Left renal pelvis (tissue), 4 donors: Measurements from ENCODE around the gene POLR2E. TPM values are rescaled to one million over a fixed set of nuclear protein-coding genes. Genes with fewer than 3 reads are reported as not detected.
A peak's percentile ranks its signal among the peaks of the same experiment; 100 is the strongest.

ENCODE experiments used
- DNase-seq, 4 donors: peaks; one replicate each; pipeline ENCODE4 v3.0.0-alpha.2; 2013; ENCODE audit warnings: low read depth in 4 of 4, low spot score in 3 of 4
- polyA plus RNA-seq, 4 donors: library from polyadenylated mRNA; unstranded; fragments of 120-200 nt; gene quantifications; one replicate each; pipeline ENCODE4 v1.2.1, GENCODE V29; 2013; ENCODE audit not compliant: insufficient read length in 4 of 4

Gene POLR2E
- polyA plus RNA-seq, 4 donors, result 106 to 154 (median 145) TPM

DNA sequence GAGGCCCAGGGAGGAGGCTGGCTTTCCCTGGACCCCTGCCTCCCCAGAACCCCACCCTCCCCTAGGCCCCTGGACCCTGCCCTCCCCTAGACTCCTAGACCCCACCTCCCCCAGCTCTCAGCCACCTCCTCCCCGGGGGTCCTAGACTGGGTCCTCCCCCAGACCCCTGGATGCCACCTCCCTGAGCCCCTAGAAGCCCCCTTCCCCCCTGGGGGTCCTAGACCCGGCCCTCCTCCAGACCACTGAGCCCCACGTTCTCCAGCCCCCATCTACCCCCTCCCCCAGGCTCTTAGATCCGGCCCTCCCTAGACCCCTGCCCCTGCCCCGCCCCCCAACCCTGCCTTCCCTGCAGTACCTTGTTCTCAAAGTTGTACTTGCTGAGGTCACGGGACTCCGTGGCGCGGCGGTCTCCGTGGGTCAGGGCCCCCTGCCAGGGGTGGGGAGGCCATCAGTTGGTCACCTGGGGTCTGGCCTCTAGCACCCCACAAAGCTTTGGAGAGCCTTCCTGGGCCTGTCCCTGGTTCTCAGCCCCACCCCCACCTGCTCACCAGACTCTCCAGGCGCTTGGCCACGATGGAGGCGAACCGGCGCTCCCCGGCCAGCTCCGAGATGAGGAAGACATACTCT, 16.6 kb upstream of the POLR2E start:
- DNase-seq, result no peak

GRCh38 chr19:1110809-1111640, 15.8 kb upstream of the POLR2E start:
- no peak for DNase-seq

GRCh38 chr19:1109697-1110671, 14.8 kb upstream of the POLR2E start:
- no peak for DNase-seq

- no peak for DNase-seq
Measured at GRCh38 chr19:1109032-1109551, 13.9 kb upstream of the POLR2E start.

GRCh38 chr19:1108291-1109031, 13.3 kb upstream of the POLR2E start:
- no peak for DNase-seq

DNA sequence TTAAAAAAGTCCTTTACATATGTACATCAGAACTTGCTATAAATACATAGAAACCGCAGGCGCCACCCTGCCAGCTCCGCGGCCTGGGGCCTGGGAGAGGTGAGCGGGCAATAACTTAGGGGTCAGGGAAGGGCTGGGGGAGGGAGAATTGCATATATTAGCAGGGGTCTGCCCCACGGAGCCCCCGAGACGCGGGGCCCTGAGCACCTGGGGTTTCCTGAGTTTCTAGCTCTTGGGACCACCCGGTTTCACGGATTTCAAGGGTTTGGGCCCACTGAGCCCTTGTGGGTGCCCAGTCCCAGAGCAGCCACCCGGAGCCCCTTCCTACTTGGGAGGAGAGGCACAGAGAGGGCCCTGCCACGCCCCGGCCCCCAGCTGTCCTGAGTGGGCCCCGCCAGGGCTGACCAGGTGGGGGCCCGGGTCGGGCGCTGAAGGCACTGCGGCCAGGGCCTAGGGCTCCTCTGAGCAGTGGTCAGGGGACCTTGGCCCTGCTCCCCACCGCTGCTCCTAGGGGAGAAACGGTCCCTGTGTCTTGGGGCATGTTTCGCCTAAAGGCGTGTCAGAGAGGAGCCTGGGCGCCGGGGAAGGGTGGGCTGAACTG, 12.6 kb upstream of the POLR2E start:
- no peak for DNase-seq

DNA sequence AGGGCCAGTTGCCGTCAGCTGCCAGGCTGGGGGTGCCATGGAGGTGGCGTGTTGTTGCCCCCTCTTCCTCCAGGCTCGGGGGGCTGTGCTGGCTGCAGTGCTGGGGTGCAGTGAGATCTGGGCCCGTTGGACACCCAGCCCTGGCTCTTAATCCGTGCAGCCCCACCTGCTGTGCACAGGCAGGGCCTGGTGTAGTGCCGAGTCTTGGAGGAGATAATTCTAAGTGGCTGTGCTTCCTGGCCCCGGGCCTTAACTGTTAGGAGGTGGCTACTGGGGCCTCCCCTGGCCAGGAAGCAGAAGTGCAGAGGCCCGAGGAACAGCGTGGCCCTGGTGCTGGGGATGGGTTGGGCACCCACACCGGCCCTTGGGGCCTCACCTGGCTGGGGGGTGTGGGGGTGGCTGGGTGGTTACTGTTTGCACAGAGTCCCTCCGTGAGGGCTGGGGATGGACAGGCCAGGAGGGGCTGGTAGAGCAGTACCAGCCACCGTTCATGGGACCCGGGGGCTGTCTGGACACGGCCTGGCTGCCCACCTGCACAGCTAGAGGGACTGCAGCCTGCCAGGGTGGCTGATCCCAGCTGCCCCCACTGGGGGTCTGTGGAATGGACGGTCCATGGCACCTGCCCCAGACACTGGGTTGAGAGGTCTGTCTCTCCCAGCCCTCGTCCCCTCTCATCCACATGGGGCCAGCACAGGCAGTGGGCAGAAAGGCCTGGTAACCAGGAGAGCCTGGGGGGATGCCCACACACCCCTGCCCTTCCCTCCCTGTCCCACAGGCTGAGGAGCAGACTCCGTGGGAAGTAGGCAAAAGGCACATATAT, 11.9 kb upstream of the POLR2E start:
- no peak for DNase-seq

DNA sequence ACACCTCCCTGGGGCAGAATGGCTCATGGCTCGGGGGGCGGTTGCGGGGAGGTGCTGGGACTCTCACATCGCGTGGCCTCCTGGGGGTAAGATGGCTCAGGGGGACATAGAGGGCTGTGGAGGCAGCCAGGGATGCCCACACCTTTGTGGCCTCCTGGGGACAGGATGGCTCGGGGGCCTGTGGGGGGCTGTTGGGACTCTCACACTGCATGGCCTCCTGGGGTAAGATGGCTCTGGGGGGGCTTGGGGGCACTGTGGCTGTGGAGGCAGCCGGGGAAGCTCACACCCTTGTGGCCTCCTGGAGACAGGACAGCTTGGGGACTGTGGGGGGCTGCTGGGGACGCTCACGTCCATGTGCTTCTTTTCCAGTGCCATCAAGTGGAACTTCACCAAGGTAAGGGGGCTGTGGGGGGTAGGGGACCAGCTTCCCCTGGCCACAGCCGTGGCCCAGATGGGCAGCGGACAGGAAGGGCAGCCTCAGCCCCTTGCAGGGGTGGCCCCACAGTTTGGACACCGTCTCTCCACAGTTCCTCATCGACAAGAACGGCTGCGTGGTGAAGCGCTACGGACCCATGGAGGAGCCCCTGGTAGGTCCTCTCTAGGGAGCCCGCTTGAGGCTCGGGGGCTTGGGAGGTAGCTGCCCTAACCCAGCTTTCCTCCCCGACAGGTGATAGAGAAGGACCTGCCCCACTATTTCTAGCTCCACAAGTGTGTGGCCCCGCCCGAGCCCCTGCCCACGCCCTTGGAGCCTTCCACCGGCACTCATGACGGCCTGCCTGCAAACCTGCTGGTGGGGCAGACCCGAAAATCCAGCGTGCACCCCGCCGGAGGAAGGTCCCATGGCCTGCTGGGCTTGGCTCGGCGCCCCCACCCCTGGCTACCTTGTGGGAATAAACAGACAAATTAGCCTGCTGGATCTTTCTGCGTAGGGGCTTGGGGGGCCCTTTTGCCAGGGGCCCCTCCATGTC, 11.0 kb upstream of the POLR2E start:
- DNase-seq, result no peak

- no peak for DNase-seq
Measured at GRCh38 chr19:1105008-1105872, 10.1 kb upstream of the POLR2E start.

GRCh38 chr19:1104311-1105007, 9.3 kb upstream of the POLR2E start:
- no peak for DNase-seq

GRCh38 chr19:1103708-1104310, 8.6 kb upstream of the POLR2E start, which contains the start of gene GPX4:
Gene GPX4 (plus strand): TSS chr19:1103994. CDS start chr19:1104044, 50 bp downstream.
- DNase-seq, result peak; percentile 98 to 99 (median 99)

DNA sequence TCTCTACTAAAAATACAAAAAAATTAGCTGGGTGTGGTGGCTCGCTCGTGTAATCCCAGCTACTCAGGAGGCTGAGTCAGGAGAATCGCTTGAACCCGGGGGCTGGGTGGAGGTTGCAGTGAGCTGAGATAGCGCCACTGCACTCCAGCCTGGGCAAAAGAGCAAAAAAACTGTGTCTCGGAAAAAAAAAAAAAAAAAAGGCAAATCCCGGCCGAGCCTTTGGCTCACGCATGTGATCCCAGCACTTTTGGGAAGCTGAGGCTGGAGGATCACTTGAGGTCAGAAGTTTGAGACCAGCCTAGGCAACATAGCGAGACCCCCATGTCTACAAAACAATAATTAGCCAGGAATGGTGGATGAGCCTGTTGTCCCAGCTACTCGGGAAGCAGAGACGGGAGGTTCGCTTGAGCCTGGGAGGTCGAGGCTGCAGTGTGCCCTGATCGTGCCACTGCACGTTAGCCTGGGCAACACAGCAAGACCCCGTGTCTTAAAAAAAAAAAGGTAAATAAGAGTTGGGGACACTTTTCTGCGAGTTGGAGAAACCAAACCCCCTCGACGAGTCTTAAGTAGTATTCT, 8.0 kb upstream of the POLR2E start:
- no peak for DNase-seq

DNA sequence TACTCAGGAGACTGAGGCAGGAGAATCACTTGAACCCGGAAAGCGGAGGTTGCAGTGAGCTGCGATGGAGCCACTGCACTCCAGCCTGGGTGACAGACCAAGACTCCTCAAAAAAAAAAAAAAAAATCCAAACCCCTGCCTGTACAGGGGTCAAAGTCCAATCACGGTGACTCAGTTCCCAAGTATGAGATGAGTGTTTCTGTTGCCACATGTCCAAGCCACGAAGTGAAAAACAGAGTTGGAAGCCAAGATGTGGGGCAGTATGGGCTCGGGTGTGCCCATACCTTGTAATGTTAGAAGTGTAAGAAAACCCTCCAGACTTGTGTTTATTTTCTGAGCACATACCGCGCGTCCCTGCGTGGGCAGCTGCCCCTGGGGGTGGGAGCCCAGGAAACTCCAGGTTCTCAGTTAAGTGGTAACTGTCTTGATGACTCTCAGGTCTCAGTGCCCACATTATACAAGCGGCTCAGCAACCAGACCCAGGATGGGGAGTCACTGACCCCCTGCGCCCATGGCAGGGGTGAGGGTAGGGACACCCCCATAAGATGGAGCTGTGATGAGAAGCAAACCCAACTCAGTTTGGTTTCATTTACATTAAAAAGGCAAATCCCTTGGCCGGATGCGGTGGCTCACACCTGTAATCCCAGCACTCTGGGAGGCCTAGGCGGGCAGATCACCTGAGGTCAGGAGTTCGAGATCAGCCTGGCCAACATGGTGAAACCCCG, 7.4 kb upstream of the POLR2E start:
- no peak for DNase-seq

DNA sequence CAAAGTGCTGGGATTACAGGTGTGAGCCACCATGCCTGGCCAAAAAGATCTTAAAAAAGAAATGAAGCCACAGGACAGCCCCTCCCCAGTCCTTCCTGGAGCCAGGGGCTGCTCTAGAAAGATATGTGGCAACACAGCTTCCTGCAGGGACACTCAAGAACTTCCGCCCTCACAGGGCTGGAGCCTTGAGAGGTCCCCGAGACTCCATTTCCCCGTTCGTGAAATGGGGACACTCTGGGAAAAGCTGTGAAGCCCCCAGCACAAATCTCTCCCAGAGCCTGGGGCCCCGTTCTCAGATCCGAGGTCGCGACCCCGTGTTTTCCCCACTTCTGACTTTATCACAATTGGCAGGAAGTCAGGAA, 6.1 kb upstream of the POLR2E start:
- DNase-seq, result no peak
